GM19324 (cell line): ENCODE results near the gene FIGNL2.

Experiments
- ATAC-seq: cut with Tn5 transposase; IDR thresholded peaks from one replicate; pipeline ENCODE4 v1.9.1; 2021; ENCODE audit warnings: mild to moderate bottlenecking, moderate library complexity; ENCODE audit not compliant: unreplicated experiment, low FRiP score

FIGNL2 gene

GRCh38 chr12:51777973-51778372, 70.5 kb downstream of the FIGNL2 start:
- no peak for ATAC-seq

- ATAC-seq, result no peak
Observed at GRCh38 chr12:51777457-51777856, 71.1 kb downstream of the FIGNL2 start.

- ATAC-seq, result no peak
Observed at GRCh38 chr12:51774933-51775332, 73.6 kb downstream of the FIGNL2 start.

GRCh38 chr12:51773145-51773869, 75.2 kb downstream of the FIGNL2 start:
- no peak for ATAC-seq

- no peak for ATAC-seq
Observed at GRCh38 chr12:51771008-51771407, 77.5 kb downstream of the FIGNL2 start.
